MM.1S (cell line): ENCODE results near the gene ILF3.

ENCODE experiments used
- DNase-seq: peaks from one replicate; pipeline ENCODE4 v3.0.0-alpha.2; 2015
- H2AFZ ChIP-seq: fragments of 300-600 bp; sonication (generic); 2 replicates; pipeline ENCODE4 v1.6.0; 2016; ENCODE audit warnings: antibody characterized with exemption, low read length
- H3F3A ChIP-seq: fragments of 300-600 bp; sonication (generic); 2 replicates; pipeline ENCODE4 v1.6.1; 2016; ENCODE audit warnings: mild to moderate bottlenecking, antibody characterized with exemption, low read length, moderate library complexity, mixed read lengths; ENCODE audit not compliant: insufficient read depth
- H3K27ac ChIP-seq: fragments of 300-600 bp; sonication (generic); 2 replicates; pipeline ENCODE4 v1.5.1; 2016; ENCODE audit warnings: mild to moderate bottlenecking, low read length
- H3K27me3 ChIP-seq: fragments of 300-600 bp; sonication (generic); replicated peaks from 2 replicates; pipeline ENCODE4 v1.6.0; 2016; ENCODE audit warnings: low read length; ENCODE audit not compliant: insufficient read depth
- H3K36me3 ChIP-seq: fragments of 300-600 bp; sonication (generic); replicated peaks from 2 replicates; pipeline ENCODE4 v1.6.1; 2016; ENCODE audit warnings: mild to moderate bottlenecking, low read length, mixed read lengths; ENCODE audit not compliant: insufficient read depth
- H3K4me1 ChIP-seq: fragments of 300-600 bp; sonication (generic); 2 replicates; pipeline ENCODE4 v1.6.1; 2016; ENCODE audit warnings: low read length, mixed read lengths
- H3K4me2 ChIP-seq: fragments of 300-600 bp; sonication (generic); 2 replicates; pipeline ENCODE4 v1.6.0; 2016; ENCODE audit warnings: low read depth, low read length
- H3K4me3 ChIP-seq: fragments of 300-600 bp; sonication (generic); 2 replicates; pipeline ENCODE4 v1.5.1; 2016; ENCODE audit warnings: low read length, mixed read lengths
- H3K79me2 ChIP-seq: fragments of 300-600 bp; sonication (generic); 2 replicates; pipeline ENCODE4 v1.6.1; 2016; ENCODE audit warnings: mixed run types, low read length, mixed read lengths
- H3K9ac ChIP-seq: fragments of 300-600 bp; sonication (generic); 2 replicates; pipeline ENCODE4 v1.6.1; 2016; ENCODE audit warnings: low read length, mixed read lengths
- H3K9me2 ChIP-seq: fragments of 300-600 bp; sonication (generic); replicated peaks from 2 replicates; pipeline ENCODE4 v1.6.1; 2016; ENCODE audit warnings: mild to moderate bottlenecking, low read length, mixed read lengths; ENCODE audit not compliant: insufficient read depth
- H3K9me3 ChIP-seq: fragments of 300-600 bp; sonication (generic); replicated peaks from 2 replicates; pipeline ENCODE4 v1.6.1; 2016; ENCODE audit warnings: mild to moderate bottlenecking, low read length, mixed read lengths; ENCODE audit not compliant: insufficient read depth
- H4K20me1 ChIP-seq: fragments of 300-600 bp; sonication (generic); 2 replicates; pipeline ENCODE4 v1.6.1; 2016; ENCODE audit warnings: mild to moderate bottlenecking, low read length, moderate library complexity, mixed read lengths; ENCODE audit not compliant: insufficient read depth
- CTCF ChIP-seq: fragments of 300-600 bp; sonication (generic); IDR thresholded peaks from 2 replicates; pipeline ENCODE4 v1.5.1; 2016; ENCODE audit warnings: antibody characterized with exemption, low read length, mixed read lengths
- EZH2 ChIP-seq: fragments of 300-600 bp; sonication (generic); optimal IDR thresholded peaks from 2 replicates; pipeline ENCODE3; 2017; ENCODE audit warnings: low read depth, mild to moderate bottlenecking, antibody characterized with exemption, low read length, mixed read lengths
- EZH2phosphoT487 ChIP-seq: fragments of 300-600 bp; sonication (generic); IDR thresholded peaks from 2 replicates; pipeline ENCODE4 v1.6.1; 2018; ENCODE audit warnings: antibody characterized with exemption, low read length

ILF3 gene

DNA sequence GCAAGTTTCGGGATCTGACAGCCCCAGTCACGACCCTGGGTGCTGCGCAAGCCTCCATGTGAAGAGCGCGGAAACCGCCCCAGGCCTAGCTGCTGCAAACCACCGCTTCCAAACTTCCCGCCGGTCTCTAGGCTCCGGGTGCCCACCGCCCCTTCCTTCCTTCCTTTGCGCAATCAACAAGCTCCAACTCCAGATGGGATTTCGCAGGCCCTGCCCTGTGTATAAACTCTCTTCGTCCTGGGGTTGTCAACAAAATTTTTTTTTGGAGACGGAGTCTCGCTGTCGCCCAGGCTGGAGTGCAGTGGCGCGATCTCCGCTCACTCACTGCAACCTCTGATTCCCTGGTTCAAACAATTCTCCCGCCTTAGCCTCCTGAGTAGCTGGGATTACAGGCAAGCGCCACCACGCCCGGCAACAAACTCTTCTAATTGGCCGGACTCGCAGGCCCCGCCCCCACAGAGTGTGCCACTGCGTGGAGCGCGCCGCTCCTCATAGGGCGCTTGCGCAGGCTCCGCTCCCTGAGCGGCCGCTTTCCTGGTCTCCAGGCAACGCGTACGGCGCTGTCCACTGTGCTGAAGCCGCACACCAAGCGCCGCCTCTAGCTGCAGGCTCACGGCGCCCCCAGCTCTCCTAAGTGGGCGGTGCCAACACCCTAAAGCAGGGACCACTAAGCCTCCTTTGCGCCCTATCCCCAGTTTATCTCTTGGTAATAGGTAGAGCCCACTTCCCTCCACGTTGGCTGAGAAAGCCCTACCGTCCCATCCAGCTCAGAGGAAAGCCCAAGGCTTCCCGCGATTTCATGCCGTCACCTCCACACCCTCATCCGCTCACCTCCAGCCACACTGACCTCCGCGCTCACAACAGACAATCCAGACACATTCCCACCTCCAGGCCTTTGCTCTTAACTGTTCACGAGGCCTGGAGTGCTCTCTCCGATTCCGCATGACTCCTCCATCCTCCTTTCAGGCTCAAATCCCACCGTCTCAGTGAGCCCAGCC lies 41.6 kb downstream of the ILF3 start:
- Histone ChIP-seq H3K9ac (no peak overlapping the region), H3K79me2 (no peaks in the 10 kb centered on the region), H2AFZ (no peak overlapping the region), H3K27ac (no peak overlapping the region), H3K4me2 (peak overlapping the region; percentile 61), H3K27me3 (peaks cover 9% of the 10 kb centered on the region), H3K9me3 (no peaks in the 10 kb centered on the region), H3K4me1 (no peaks in the 10 kb centered on the region), H3K9me2 (no peaks in the 10 kb centered on the region), H3K36me3 (no peaks in the 10 kb centered on the region), H3F3A (peaks cover 14% of the 10 kb centered on the region), H3K4me3 (peak overlapping the region; percentile 30), H4K20me1 (peaks cover 3% of the 10 kb centered on the region; the same call in 1 of the 2 replicates)
- DNase-seq: peak; percentile 96
- no peak for TF ChIP-seq EZH2phosphoT487

- Histone ChIP-seq H3K9me2 (no peaks in the 10 kb centered on the region), H3K4me2 (peak overlapping the region; percentile 29; the same call in 1 of the 2 replicates), H3K9me3 (no peaks in the 10 kb centered on the region), H4K20me1 (no peaks in the 10 kb centered on the region), H3K27me3 (peaks cover 9% of the 10 kb centered on the region), H3K4me3 (no peak overlapping the region), H3K9ac (no peak overlapping the region), H2AFZ (no peak overlapping the region), H3K27ac (no peak overlapping the region), H3F3A (peaks cover 8% of the 10 kb centered on the region), H3K79me2 (peaks cover 10% of the 10 kb centered on the region), H3K4me1 (no peaks in the 10 kb centered on the region), H3K36me3 (no peaks in the 10 kb centered on the region)
- DNase-seq: peak; percentile 66
- peak; percentile 42 for TF ChIP-seq CTCF
- no peak for TF ChIP-seq EZH2
- TF ChIP-seq EZH2phosphoT487: no peak
Measured at GRCh38 chr19:10699650-10700335, 45.6 kb downstream of the ILF3 start.

- Histone ChIP-seq H3K4me1 (no peaks in the 10 kb centered on the region), H3K9ac (peak overlapping the region; percentile 92), H2AFZ (peak overlapping the region; percentile 100), H3F3A (no peaks in the 10 kb centered on the region), H4K20me1 (no peaks in the 10 kb centered on the region), H3K9me2 (no peaks in the 10 kb centered on the region), H3K9me3 (no peaks in the 10 kb centered on the region), H3K4me3 (peak overlapping the region; percentile 99), H3K27ac (peak overlapping the region; percentile 35; the same call in 1 of the 2 replicates), H3K27me3 (peaks cover 5% of the 10 kb centered on the region), H3K36me3 (no peaks in the 10 kb centered on the region), H3K79me2 (peaks cover 10% of the 10 kb centered on the region), H3K4me2 (peak overlapping the region; percentile 99)
- DNase-seq: peak; percentile 17
- TF ChIP-seq CTCF: peak; percentile 10; the same call in 1 of the 2 replicates
- no peak for TF ChIP-seq EZH2phosphoT487
Measured at GRCh38 chr19:10701955-10702525, 47.9 kb downstream of the ILF3 start.
